ENCODE measurements around the gene SDCCAG8. TPM values are rescaled to one million over a fixed set of nuclear protein-coding genes. Genes with fewer than 3 reads are reported as not detected.

SDCCAG8 gene
- total RNA-seq, 2 donors from 2014 or later, result 29.0 to 34.5 TPM

- Histone ChIP-seq H3K4me3 (peak overlapping the region; percentile 81 to 96), H3K4me1 (peaks cover 0 to 42% of the 10 kb centered on the region in 2 donors), H3K36me3 (no peaks in the 10 kb centered on the region), H3K9me3 (no peaks in the 10 kb centered on the region), H3K27me3 (no peaks in the 10 kb centered on the region), H3K27ac (peak overlapping the region; percentile 96 to 98)
- no peak for DNase-seq (ENCODE audit: low spot score)
- no peak for TF ChIP-seq CTCF (IDR thresholded peaks at IDR 0.05)
These were observed 749 bp downstream of the SDCCAG8 start for GRCh38 chr1:243256590-243256989.

GRCh38 chr1:243257189-243257588, 1.3 kb downstream of the SDCCAG8 start:
- peak overlapping the region in 1 of 2 donors; percentile 96 for H3K4me3 ChIP-seq
- no peak for DNase-seq (ENCODE audit: low spot score)
- H3K27me3 ChIP-seq, result no peaks in the 10 kb centered on the region
- TF ChIP-seq CTCF (IDR thresholded peaks at IDR 0.05), result no peak
- no peaks in the 10 kb centered on the region for H3K36me3 ChIP-seq
- H3K4me1 ChIP-seq, result peaks cover 0 to 36% of the 10 kb centered on the region in 2 donors
- H3K9me3 ChIP-seq, result no peaks in the 10 kb centered on the region
- H3K27ac ChIP-seq, result no peak overlapping the region

- H3K36me3 ChIP-seq, result no peaks in the 10 kb centered on the region
- H3K4me1 ChIP-seq, result peaks cover 0 to 30% of the 10 kb centered on the region in 2 donors
- TF ChIP-seq CTCF (IDR thresholded peaks at IDR 0.05), result no peak
- H3K27me3 ChIP-seq, result no peaks in the 10 kb centered on the region
- DNase-seq (ENCODE audit: low spot score), result no peak
- no peak overlapping the region for H3K27ac ChIP-seq
- no peaks in the 10 kb centered on the region for H3K9me3 ChIP-seq
- no peak overlapping the region for H3K4me3 ChIP-seq
These were observed 2.9 kb downstream of the SDCCAG8 start for GRCh38 chr1:243258731-243259130.

GRCh38 chr1:243260221-243260880, 4.5 kb downstream of the SDCCAG8 start:
- Histone ChIP-seq H3K27me3 (no peaks in the 10 kb centered on the region), H3K36me3 (no peaks in the 10 kb centered on the region), H3K27ac (peak overlapping the region in 1 of 2 donors; percentile 1), H3K9me3 (no peaks in the 10 kb centered on the region), H3K4me1 (peaks cover 0 to 46% of the 10 kb centered on the region in 2 donors), H3K4me3 (no peak overlapping the region)
- TF ChIP-seq CTCF (IDR thresholded peaks at IDR 0.05), result no peak
- no peak for DNase-seq (ENCODE audit: low spot score)

- Histone ChIP-seq H3K4me1 (peaks cover 0 to 48% of the 10 kb centered on the region in 2 donors), H3K4me3 (no peak overlapping the region), H3K9me3 (no peaks in the 10 kb centered on the region), H3K27ac (peak overlapping the region in 1 of 2 donors; percentile 1), H3K27me3 (no peaks in the 10 kb centered on the region), H3K36me3 (no peaks in the 10 kb centered on the region)
- DNase-seq (ENCODE audit: low spot score), result no peak
- no peak for TF ChIP-seq CTCF (IDR thresholded peaks at IDR 0.05)
These were observed 5.5 kb downstream of the SDCCAG8 start for GRCh38 chr1:243261390-243261789.

GRCh38 chr1:243264717-243265116, 8.9 kb downstream of the SDCCAG8 start:
- Histone ChIP-seq H3K4me3 (no peak overlapping the region), H3K27ac (peak overlapping the region; percentile 43 to 59), H3K9me3 (no peaks in the 10 kb centered on the region), H3K36me3 (no peaks in the 10 kb centered on the region), H3K4me1 (peaks cover 0 to 58% of the 10 kb centered on the region in 2 donors), H3K27me3 (no peaks in the 10 kb centered on the region)
- DNase-seq (ENCODE audit: low spot score), result no peak
- TF ChIP-seq CTCF (IDR thresholded peaks at IDR 0.05), result no peak
